HepG2 (cell line): Measurements from ENCODE around the gene DSN1. TPM values are rescaled to one million over a fixed set of nuclear protein-coding genes. Genes with fewer than 3 reads are reported as not detected.

Experiments used
- CBX5 ChIP-seq: sonication (generic); formaldehyde crosslinking; IDR thresholded peaks from 2 replicates; pipeline ENCODE4 v1.4.0; 2020; ENCODE audit warnings: missing genetic modification reagents, borderline replicate concordance
- HCFC1 ChIP-seq: fragments of 150-350 bp; IDR thresholded peaks from 2 replicates; pipeline ENCODE4 v1.6.1; 2014; ENCODE audit warnings: low read depth, low read length
- HOXA7 ChIP-seq: sonication (generic); formaldehyde crosslinking; IDR thresholded peaks from 2 replicates; pipeline ENCODE4 v1.8.1; 2022; ENCODE audit warnings: mild to moderate bottlenecking, missing genetic modification reagents, moderate library complexity
- ISL2 ChIP-seq: sonication (generic); formaldehyde crosslinking; IDR thresholded peaks from 2 replicates; pipeline ENCODE4 v1.5.0; 2020; ENCODE audit warnings: missing genetic modification reagents
- MXI1 ChIP-seq: IDR thresholded peaks from 3 replicates; pipeline ENCODE4 v1.6.1; 2012; ENCODE audit warnings: low read depth, low read length, inconsistent platforms, borderline replicate concordance
- RBM22 ChIP-seq: fragments of 200-400 bp; formaldehyde crosslinking; optimal IDR thresholded peaks from 2 replicates; pipeline ENCODE3; 2017; ENCODE audit warnings: mild to moderate bottlenecking, low read length, moderate library complexity
- SRSF1 ChIP-seq: fragments of 200-400 bp; formaldehyde crosslinking; optimal IDR thresholded peaks from 2 replicates; pipeline ENCODE3; 2017; ENCODE audit warnings: mild to moderate bottlenecking, low read depth, low read length, moderate library complexity
- TAF15 ChIP-seq: fragments of 200-400 bp; formaldehyde crosslinking; IDR thresholded peaks from one replicate; pipeline ENCODE4 v1.6.1; 2018; ENCODE audit warnings: mild to moderate bottlenecking, low read depth, low read length; ENCODE audit not compliant: poor library complexity, severe bottlenecking
- YEATS4 ChIP-seq: sonication (generic); formaldehyde crosslinking; IDR thresholded peaks from 2 replicates; pipeline ENCODE4 v1.4.0; 2020; ENCODE audit warnings: missing genetic modification reagents, borderline replicate concordance
- ZBTB21 ChIP-seq: sonication (generic); formaldehyde crosslinking; IDR thresholded peaks from 2 replicates; pipeline ENCODE4 v1.4.0; 2020; ENCODE audit warnings: missing genetic modification reagents
- ZFP82 ChIP-seq: sonication (generic); formaldehyde crosslinking; IDR thresholded peaks from 2 replicates; pipeline ENCODE4 v1.5.1; 2020; ENCODE audit warnings: mild to moderate bottlenecking, missing genetic modification reagents, borderline replicate concordance
- ZNF205 ChIP-seq: IDR thresholded peaks from 2 replicates; pipeline ENCODE4 v1.6.1; 2018; ENCODE audit warnings: missing biosample characterization, missing genetic modification reagents
- ZNF253 ChIP-seq: sonication (generic); formaldehyde crosslinking; IDR thresholded peaks from 2 replicates; pipeline ENCODE4 v1.8.0; 2022; ENCODE audit warnings: mild to moderate bottlenecking, missing genetic modification reagents, borderline replicate concordance
- ZNF660 ChIP-seq: sonication (generic); formaldehyde crosslinking; IDR thresholded peaks from 2 replicates; pipeline ENCODE4 v1.5.1; 2020; ENCODE audit warnings: mild to moderate bottlenecking, low read depth, missing genetic modification reagents, borderline replicate concordance
- polyA plus RNA-seq, 8 experiments: library from polyadenylated mRNA; depleted of rRNA in 3 of 8; stranded (reverse) in 7 of 8; unstranded in 1 of 8; fragments of >200 nt; fragmentation: Illumina TruSeq in 4 of 8; extraction: Trizol in 4 of 8; gene quantifications; 2 replicates each; pipeline versions ENCODE4 v1.2.1 to v1.2.3, GENCODE V29; 2011 to 2016; ENCODE audit warnings: low read depth in 4 of 8, missing spikeins in 1 of 8, mixed read lengths in 1 of 8; ENCODE audit not compliant: insufficient read depth in 1 of 8
- total RNA-seq, 5 experiments: library from RNA; depleted of rRNA; stranded (reverse); fragments of >200 nt; fragmentation: Illumina TruSeq; extraction: Trizol; gene quantifications; 2 replicates each; pipeline ENCODE4 v1.2.3, GENCODE V29; 2016; ENCODE audit warnings: low read depth in 1 of 5
- TF ChIP-seq, protein P1 (sequence below): sonication (generic); formaldehyde crosslinking; IDR thresholded peaks from 2 replicates; pipeline ENCODE4 v1.4.0; 2020; ENCODE audit warnings: missing genetic modification reagents
- TF ChIP-seq, protein P2 (sequence below): sonication (generic); formaldehyde crosslinking; IDR thresholded peaks from 2 replicates; pipeline ENCODE4 v1.4.0; 2020; ENCODE audit warnings: missing genetic modification reagents
- TF ChIP-seq, protein P3 (sequence below): sonication (generic); formaldehyde crosslinking; IDR thresholded peaks from 2 replicates; pipeline ENCODE4 v1.4.0; 2020; ENCODE audit warnings: missing genetic modification reagents

Gene DSN1
- total and polyA plus RNA-seq, 2 of the 13 experiments (the other 11 are each of a cell fraction or from before 2014, with no cell fraction given): 18.7 to 53.7 TPM

DNA sequence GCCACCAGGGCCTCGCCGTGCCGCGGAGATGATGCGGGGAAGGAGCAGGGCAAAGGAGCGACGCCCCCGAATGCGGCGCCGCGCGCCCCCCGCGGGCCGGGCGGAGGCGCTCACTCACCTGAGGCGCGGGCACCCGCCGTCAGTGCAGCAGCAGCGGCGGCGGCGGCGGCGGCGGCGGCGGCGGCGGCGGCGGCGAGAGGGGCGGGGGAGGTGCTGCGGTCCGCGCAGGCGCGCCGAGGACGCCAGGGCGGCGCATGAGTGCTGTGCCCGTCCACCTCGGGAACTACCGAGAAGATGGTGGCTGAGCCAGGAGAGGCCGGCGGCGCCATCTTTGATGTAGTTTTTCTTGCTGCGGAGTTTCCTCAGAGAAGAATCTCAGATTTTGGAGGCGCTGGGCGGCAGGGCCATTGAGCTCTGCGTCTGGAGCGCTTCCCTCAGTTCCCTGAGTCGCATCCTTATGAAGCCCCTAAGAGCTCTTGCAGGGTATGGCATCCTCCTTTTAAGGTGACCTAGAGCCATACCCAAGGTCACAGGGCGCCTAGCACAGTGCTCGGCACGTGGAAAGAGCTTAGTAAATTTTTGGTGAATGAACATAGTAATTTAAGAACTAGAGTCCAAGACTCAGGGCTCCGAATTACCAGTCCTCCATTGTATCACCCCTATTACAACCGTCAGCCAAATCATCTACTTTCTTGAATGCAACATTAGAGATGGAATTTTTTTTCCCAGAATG, 27.5 kb downstream of the DSN1 start, which contains the start of gene NDRG3 (continued):
- TF ChIP-seq ZNF253 (no peak), HCFC1 (peak; percentile 92), ISL2 (peak; percentile 68; the same call in 1 of the 2 replicates), ZNF660 (no peak), ZFP82 (CRISPR knock-in tag) (peak; percentile 84; the same call in 1 of the 2 replicates), CBX5 (CRISPR knock-in tag) (0 out of 2 replicates have a peak, but pooled peaks have one; percentile 33), MXI1 (peak; percentile 54; the same call in 1 of the 3 replicates), ZBTB21 (CRISPR knock-in tag) (0 out of 2 replicates have a peak, but pooled peaks have one; percentile 2), YEATS4 (CRISPR knock-in tag) (peak; percentile 62; the same call in 1 of the 2 replicates), SRSF1 (peak; percentile 67), ZNF205 (CRISPR knock-in tag) (0 out of 2 replicates have a peak, but pooled peaks have one; percentile 28), HOXA7 (no peak), TAF15 (no peak), RBM22 (no peak)
- TF ChIP-seq, protein P1, sequence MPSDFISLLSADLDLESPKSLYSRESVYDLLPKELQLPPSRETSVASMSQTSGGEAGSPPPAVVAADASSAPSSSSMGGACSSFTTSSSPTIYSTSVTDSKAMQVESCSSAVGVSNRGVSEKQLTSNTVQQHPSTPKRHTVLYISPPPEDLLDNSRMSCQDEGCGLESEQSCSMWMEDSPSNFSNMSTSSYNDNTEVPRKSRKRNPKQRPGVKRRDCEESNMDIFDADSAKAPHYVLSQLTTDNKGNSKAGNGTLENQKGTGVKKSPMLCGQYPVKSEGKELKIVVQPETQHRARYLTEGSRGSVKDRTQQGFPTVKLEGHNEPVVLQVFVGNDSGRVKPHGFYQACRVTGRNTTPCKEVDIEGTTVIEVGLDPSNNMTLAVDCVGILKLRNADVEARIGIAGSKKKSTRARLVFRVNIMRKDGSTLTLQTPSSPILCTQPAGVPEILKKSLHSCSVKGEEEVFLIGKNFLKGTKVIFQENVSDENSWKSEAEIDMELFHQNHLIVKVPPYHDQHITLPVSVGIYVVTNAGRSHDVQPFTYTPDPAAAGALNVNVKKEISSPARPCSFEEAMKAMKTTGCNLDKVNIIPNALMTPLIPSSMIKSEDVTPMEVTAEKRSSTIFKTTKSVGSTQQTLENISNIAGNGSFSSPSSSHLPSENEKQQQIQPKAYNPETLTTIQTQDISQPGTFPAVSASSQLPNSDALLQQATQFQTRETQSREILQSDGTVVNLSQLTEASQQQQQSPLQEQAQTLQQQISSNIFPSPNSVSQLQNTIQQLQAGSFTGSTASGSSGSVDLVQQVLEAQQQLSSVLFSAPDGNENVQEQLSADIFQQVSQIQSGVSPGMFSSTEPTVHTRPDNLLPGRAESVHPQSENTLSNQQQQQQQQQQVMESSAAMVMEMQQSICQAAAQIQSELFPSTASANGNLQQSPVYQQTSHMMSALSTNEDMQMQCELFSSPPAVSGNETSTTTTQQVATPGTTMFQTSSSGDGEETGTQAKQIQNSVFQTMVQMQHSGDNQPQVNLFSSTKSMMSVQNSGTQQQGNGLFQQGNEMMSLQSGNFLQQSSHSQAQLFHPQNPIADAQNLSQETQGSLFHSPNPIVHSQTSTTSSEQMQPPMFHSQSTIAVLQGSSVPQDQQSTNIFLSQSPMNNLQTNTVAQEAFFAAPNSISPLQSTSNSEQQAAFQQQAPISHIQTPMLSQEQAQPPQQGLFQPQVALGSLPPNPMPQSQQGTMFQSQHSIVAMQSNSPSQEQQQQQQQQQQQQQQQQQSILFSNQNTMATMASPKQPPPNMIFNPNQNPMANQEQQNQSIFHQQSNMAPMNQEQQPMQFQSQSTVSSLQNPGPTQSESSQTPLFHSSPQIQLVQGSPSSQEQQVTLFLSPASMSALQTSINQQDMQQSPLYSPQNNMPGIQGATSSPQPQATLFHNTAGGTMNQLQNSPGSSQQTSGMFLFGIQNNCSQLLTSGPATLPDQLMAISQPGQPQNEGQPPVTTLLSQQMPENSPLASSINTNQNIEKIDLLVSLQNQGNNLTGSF: no peak; the same call in 1 of the 2 replicates
- TF ChIP-seq, protein P2, sequence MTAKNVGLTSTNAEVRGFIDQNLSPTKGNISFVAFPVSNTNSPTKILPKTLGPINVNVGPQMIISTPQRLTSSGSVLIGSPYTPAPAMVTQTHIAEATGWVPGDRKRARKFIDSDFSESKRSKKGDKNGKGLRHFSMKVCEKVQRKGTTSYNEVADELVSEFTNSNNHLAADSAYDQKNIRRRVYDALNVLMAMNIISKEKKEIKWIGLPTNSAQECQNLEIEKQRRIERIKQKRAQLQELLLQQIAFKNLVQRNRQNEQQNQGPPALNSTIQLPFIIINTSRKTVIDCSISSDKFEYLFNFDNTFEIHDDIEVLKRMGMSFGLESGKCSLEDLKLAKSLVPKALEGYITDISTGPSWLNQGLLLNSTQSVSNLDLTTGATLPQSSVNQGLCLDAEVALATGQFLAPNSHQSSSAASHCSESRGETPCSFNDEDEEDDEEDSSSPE (CRISPR knock-in tag): no peak
- TF ChIP-seq, protein P3, sequence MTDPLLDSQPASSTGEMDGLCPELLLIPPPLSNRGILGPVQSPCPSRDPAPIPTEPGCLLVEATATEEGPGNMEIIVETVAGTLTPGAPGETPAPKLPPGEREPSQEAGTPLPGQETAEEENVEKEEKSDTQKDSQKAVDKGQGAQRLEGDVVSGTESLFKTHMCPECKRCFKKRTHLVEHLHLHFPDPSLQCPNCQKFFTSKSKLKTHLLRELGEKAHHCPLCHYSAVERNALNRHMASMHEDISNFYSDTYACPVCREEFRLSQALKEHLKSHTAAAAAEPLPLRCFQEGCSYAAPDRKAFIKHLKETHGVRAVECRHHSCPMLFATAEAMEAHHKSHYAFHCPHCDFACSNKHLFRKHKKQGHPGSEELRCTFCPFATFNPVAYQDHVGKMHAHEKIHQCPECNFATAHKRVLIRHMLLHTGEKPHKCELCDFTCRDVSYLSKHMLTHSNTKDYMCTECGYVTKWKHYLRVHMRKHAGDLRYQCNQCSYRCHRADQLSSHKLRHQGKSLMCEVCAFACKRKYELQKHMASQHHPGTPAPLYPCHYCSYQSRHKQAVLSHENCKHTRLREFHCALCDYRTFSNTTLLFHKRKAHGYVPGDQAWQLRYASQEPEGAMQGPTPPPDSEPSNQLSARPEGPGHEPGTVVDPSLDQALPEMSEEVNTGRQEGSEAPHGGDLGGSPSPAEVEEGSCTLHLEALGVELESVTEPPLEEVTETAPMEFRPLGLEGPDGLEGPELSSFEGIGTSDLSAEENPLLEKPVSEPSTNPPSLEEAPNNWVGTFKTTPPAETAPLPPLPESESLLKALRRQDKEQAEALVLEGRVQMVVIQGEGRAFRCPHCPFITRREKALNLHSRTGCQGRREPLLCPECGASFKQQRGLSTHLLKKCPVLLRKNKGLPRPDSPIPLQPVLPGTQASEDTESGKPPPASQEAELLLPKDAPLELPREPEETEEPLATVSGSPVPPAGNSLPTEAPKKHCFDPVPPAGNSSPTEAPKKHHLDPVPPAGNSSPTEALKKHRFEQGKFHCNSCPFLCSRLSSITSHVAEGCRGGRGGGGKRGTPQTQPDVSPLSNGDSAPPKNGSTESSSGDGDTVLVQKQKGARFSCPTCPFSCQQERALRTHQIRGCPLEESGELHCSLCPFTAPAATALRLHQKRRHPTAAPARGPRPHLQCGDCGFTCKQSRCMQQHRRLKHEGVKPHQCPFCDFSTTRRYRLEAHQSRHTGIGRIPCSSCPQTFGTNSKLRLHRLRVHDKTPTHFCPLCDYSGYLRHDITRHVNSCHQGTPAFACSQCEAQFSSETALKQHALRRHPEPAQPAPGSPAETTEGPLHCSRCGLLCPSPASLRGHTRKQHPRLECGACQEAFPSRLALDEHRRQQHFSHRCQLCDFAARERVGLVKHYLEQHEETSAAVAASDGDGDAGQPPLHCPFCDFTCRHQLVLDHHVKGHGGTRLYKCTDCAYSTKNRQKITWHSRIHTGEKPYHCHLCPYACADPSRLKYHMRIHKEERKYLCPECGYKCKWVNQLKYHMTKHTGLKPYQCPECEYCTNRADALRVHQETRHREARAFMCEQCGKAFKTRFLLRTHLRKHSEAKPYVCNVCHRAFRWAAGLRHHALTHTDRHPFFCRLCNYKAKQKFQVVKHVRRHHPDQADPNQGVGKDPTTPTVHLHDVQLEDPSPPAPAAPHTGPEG: peak; percentile 60; the same call in 1 of the 2 replicates
